Tibial artery (tissue), 4 donors: ENCODE data around the gene CASK.
"Not testable (repeated sequence)": the region's sequence is repeated elsewhere in the genome, so short reads cannot be mapped to it uniquely, and the experiment has no call there.

Experiments
- DNase-seq, 2 donors: peaks; one replicate each; pipeline ENCODE4 v3.0.0-alpha.2; 2019
- H3K27ac ChIP-seq, 2 donors: fragments of 200-600 bp; sonication (generic) in 1 of 2; 1 replicate in 1 of 2; 2 replicates in 1 of 2; pipeline ENCODE4 v1.5.1; 2018 to 2019; ENCODE audit warnings: mild to moderate bottlenecking in 1 of 2
- H3K27me3 ChIP-seq, 2 donors: fragments of 200-600 bp; sonication (generic) in 1 of 2; one replicate each; pipeline versions ENCODE4 v1.5.1 to v1.6.0; 2016 to 2019
- H3K36me3 ChIP-seq, 3 donors: fragments of 200-600 bp; sonication (generic) in 2 of 3; one replicate each; pipeline ENCODE4 v1.5.1; 2016 to 2019; ENCODE audit warnings: mild to moderate bottlenecking in 2 of 3
- H3K4me1 ChIP-seq, 4 donors: fragments of 200-600 bp; sonication (generic) in 2 of 4; 1 replicate in 3 of 4; 2 replicates in 1 of 4; pipeline ENCODE4 v1.5.1; 2016 to 2019
- H3K4me3 ChIP-seq, 2 donors: fragments of 200-600 bp; sonication (generic) in 1 of 2; 1 replicate in 1 of 2; 2 replicates in 1 of 2; pipeline ENCODE4 v1.5.1; 2018 to 2019; ENCODE audit warnings: mild to moderate bottlenecking in 2 of 2
- H3K9me3 ChIP-seq, 3 donors: fragments of 200-600 bp; sonication (generic) in 1 of 3; one replicate each; pipeline ENCODE4 v1.5.1; 2016 to 2019
- CTCF ChIP-seq, 2 experiments: fragments of 200-600 bp in 1 of 2; fragments of 450-650 bp in 1 of 2; IDR thresholded peaks; one replicate each; pipeline ENCODE4 v1.5.1; 2017 to 2019; ENCODE audit warnings: antibody characterized with exemption in 2 of 2, mild to moderate bottlenecking in 1 of 2, moderate library complexity in 1 of 2
- intact Hi-C: fragments of 100-400 bp; cut with DNase I; formaldehyde crosslinking; loops from one replicate; pipeline ENCODE4 v1.15.0; 2023; ENCODE audit warnings: low total_unique reads

CASK gene

GRCh38 chrX:41516999-41517765 is 406.2 kb downstream of the CASK start:
- no peak for DNase-seq
- H3K36me3 ChIP-seq: peaks cover 0 to 8% (median 0%) of the 10 kb centered on the region in 3 donors
- intact Hi-C loops: no loop called here
- H3K4me1 ChIP-seq: peaks cover 0 to 12% (median 0%) of the 10 kb centered on the region in 4 donors
- no peak overlapping the region for H3K27ac ChIP-seq
- H3K27me3 ChIP-seq: no peaks in the 10 kb centered on the region
- no peak for TF ChIP-seq CTCF (IDR thresholded peaks at IDR 0.05)
- H3K4me3 ChIP-seq: no peak overlapping the region
- no peaks in the 10 kb centered on the region for H3K9me3 ChIP-seq

DNA sequence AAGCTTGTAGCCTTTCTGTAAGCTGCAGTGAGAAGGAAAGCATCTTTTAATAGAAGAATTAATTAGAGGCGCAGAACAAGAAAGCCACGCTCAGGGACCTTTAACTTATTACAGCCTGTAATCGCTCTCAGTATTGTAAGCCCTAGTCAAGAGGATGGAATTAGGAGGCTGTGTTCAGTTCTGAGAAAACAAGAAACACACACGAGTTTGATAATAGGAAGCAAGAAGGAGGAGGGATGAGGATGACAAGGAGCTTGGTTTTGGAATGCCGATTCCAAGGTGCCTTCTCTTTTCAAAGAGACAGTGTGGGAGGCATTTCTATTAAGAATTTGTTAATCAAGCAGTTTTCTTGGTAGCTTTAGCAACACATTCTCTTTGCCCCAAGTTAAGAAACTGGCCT is 406.9 kb downstream of the CASK start:
- H3K27ac ChIP-seq: no peak overlapping the region
- no peak for TF ChIP-seq CTCF (IDR thresholded peaks at IDR 0.05)
- intact Hi-C loops: no loop called here

DNA sequence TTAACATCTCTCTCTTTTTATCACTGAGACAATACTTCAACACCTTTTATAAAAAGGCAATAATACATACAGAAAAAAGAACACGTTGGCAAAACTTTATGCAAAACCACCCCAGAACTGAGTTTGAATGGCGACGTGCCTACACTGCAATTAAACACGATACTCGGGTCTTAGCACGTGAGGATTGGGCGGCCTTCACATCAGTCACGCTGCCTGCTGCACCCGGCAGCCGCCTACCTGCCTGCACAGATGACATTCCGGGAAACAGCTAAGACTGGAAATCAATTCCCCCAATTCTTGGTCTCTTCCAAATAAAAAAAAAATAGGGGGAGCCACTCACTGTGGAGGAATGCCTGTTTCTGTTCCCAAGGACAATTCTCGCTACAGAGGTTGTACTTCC is 408.0 kb downstream of the CASK start:
- H3K9me3 ChIP-seq: no peaks in the 10 kb centered on the region
- H3K4me1 ChIP-seq: peaks cover 0 to 8% (median 0%) of the 10 kb centered on the region in 4 donors
- intact Hi-C loops: no loop called here
- H3K27ac ChIP-seq: no peak overlapping the region
- no peak for DNase-seq
- no peaks in the 10 kb centered on the region for H3K27me3 ChIP-seq
- TF ChIP-seq CTCF (IDR thresholded peaks at IDR 0.05): no peak
- H3K36me3 ChIP-seq: peaks cover 0 to 2% (median 0%) of the 10 kb centered on the region in 3 donors
- H3K4me3 ChIP-seq: no peak overlapping the region

More for the DNA sequence above, 406.9 kb downstream of the CASK start:
- H3K4me1 ChIP-seq: peaks cover 0 to 8% (median 0%) of the 10 kb centered on the region in 4 donors
- peaks cover 0 to 8% (median 0%) of the 10 kb centered on the region in 3 donors for H3K36me3 ChIP-seq
- no peaks in the 10 kb centered on the region for H3K9me3 ChIP-seq
- DNase-seq: no peak
- no peak overlapping the region for H3K4me3 ChIP-seq
- H3K27me3 ChIP-seq: no peaks in the 10 kb centered on the region

- H3K27me3 ChIP-seq: no peaks in the 10 kb centered on the region
Measured at GRCh38 chrX:41514179-41514578, 409.2 kb downstream of the CASK start.

DNA sequence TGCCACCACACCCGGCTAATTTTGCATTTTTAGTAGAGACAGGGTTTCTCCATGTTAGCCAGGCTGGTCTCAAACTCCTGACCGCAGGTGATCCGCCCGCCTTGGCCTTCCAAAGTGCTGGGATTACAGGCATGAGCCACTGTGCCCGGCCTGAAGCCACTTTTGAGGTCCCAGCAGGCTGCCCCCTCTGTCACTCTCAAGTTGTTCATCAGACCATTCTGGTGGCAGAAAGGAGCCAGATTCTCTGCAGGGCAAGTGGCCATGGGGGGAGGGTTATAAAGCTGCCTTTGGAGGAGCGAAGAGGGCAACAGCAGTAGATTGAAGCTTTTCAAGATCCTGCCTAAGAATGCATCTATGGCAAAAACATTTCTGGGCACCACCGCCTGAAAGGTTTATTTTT is 410.5 kb downstream of the CASK start:
- H3K4me3 ChIP-seq, H3K36me3 ChIP-seq, H3K27me3 ChIP-seq, H3K27ac ChIP-seq, DNase-seq, H3K4me1 ChIP-seq, intact Hi-C loops, H3K9me3 ChIP-seq: not testable (repeated sequence)

More at GRCh38 chrX:41514179-41514578, 409.2 kb downstream of the CASK start:
- Histone ChIP-seq H3K9me3 (no peaks in the 10 kb centered on the region), H3K4me1 (peaks cover 0 to 8% (median 0%) of the 10 kb centered on the region in 4 donors), H3K27ac (no peak overlapping the region), H3K36me3 (no peaks in the 10 kb centered on the region), H3K4me3 (no peak overlapping the region)
- intact Hi-C loops: no loop called here
- no peak for TF ChIP-seq CTCF (IDR thresholded peaks at IDR 0.05)
- no peak for DNase-seq

- DNase-seq: no peak
- TF ChIP-seq CTCF (IDR thresholded peaks at IDR 0.05): no peak
- intact Hi-C loops: no loop called here
- Histone ChIP-seq H3K36me3 (no peaks in the 10 kb centered on the region), H3K4me1 (peaks cover 0 to 8% (median 0%) of the 10 kb centered on the region in 4 donors), H3K27me3 (no peaks in the 10 kb centered on the region), H3K9me3 (no peaks in the 10 kb centered on the region), H3K27ac (no peak overlapping the region), H3K4me3 (no peak overlapping the region)
Measured at GRCh38 chrX:41512394-41512793, 411.0 kb downstream of the CASK start.
